HepG2 (cell line): ENCODE measurements around the gene PKLR. TPM values are rescaled to one million over a fixed set of nuclear protein-coding genes. Genes with fewer than 3 reads are reported as not detected.

ENCODE experiments used
- AGO2 ChIP-seq: fragments of 200-400 bp; formaldehyde crosslinking; optimal IDR thresholded peaks from 2 replicates; pipeline ENCODE3; 2017; ENCODE audit warnings: mild to moderate bottlenecking, low read depth, low read length, moderate library complexity
- ATF7-NPFF ChIP-seq: sonication (generic); formaldehyde crosslinking; IDR thresholded peaks from 2 replicates; pipeline ENCODE4 v1.8.1; 2023; ENCODE audit warnings: mild to moderate bottlenecking, low read depth, missing genetic modification reagents, moderate library complexity
- CEBPZ ChIP-seq: IDR thresholded peaks from 2 replicates; pipeline ENCODE4 v1.6.1; 2012; ENCODE audit warnings: low read length, improper control_type of control experiment
- CSRNP1 ChIP-seq: sonication (generic); formaldehyde crosslinking; IDR thresholded peaks from 2 replicates; pipeline ENCODE4 v1.8.1; 2023; ENCODE audit warnings: mild to moderate bottlenecking, missing genetic modification reagents
- ESRRA ChIP-seq: sonication (generic); formaldehyde crosslinking; IDR thresholded peaks from 2 replicates; pipeline ENCODE4 v1.5.1; 2020; ENCODE audit warnings: mild to moderate bottlenecking, low read depth, missing genetic modification reagents
- GATA4 ChIP-seq: sonication (generic); IDR thresholded peaks from 2 replicates; pipeline ENCODE4 v1.6.1; 2016; ENCODE audit warnings: antibody characterized with exemption, low read depth, borderline replicate concordance
- KDM2A ChIP-seq: sonication (generic); formaldehyde crosslinking; IDR thresholded peaks from 2 replicates; pipeline ENCODE4 v1.4.0; 2020; ENCODE audit warnings: low read depth, missing genetic modification reagents, borderline replicate concordance
- RBFOX2 ChIP-seq: fragments of 200-400 bp; formaldehyde crosslinking; IDR thresholded peaks from 2 replicates; pipeline ENCODE4 v1.6.1; 2017; ENCODE audit warnings: low read depth, mild to moderate bottlenecking, low read length
- RBM22 ChIP-seq: fragments of 200-400 bp; formaldehyde crosslinking; optimal IDR thresholded peaks from 2 replicates; pipeline ENCODE3; 2017; ENCODE audit warnings: mild to moderate bottlenecking, low read length, moderate library complexity
- SIN3A ChIP-seq: IDR thresholded peaks from 2 replicates; pipeline ENCODE4 v1.6.1; 2011; ENCODE audit warnings: low read depth, mild to moderate bottlenecking, control low read depth, low read length, borderline replicate concordance
- SOX13 ChIP-seq, 3 experiments: fragments of 450-650 bp in 1 of 3; sonication (generic) in 1 of 3; formaldehyde crosslinking in 1 of 3; IDR thresholded peaks in 2 of 3; conservative IDR thresholded peaks in 1 of 3; 2 replicates each; pipeline versions ENCODE4 v1.5.0 to v1.6.1; 2016 to 2020; ENCODE audit warnings: antibody characterized with exemption in 1 of 3, mild to moderate bottlenecking in 1 of 3, missing compliant biosample characterization in 1 of 3, missing genetic modification reagents in 1 of 3, moderate library complexity in 1 of 3
- TAF15 ChIP-seq: fragments of 200-400 bp; formaldehyde crosslinking; IDR thresholded peaks from one replicate; pipeline ENCODE4 v1.6.1; 2018; ENCODE audit warnings: mild to moderate bottlenecking, low read depth, low read length; ENCODE audit not compliant: poor library complexity, severe bottlenecking
- TSC22D2 ChIP-seq: sonication (generic); formaldehyde crosslinking; IDR thresholded peaks from 2 replicates; pipeline ENCODE4 v1.5.1; 2020; ENCODE audit warnings: missing genetic modification reagents, mild to moderate bottlenecking, borderline replicate concordance
- ZBTB33 ChIP-seq: sonication (generic); formaldehyde crosslinking; IDR thresholded peaks from 2 replicates; pipeline ENCODE4 v1.4.0; 2020; ENCODE audit warnings: missing genetic modification reagents
- ZFX ChIP-seq: sonication (generic); formaldehyde crosslinking; IDR thresholded peaks from 2 replicates; pipeline ENCODE4 v1.4.0; 2020; ENCODE audit warnings: mild to moderate bottlenecking, low read depth, missing genetic modification reagents, moderate library complexity
- ZNF296 ChIP-seq: sonication (generic); formaldehyde crosslinking; conservative IDR thresholded peaks from 2 replicates; pipeline ENCODE4 v1.5.0; 2020; ENCODE audit warnings: mild to moderate bottlenecking, missing genetic modification reagents
- ZNF768 ChIP-seq: sonication (generic); formaldehyde crosslinking; IDR thresholded peaks from 2 replicates; pipeline ENCODE4 v1.4.0; 2020; ENCODE audit warnings: missing genetic modification reagents
- ZSCAN5A ChIP-seq: sonication (generic); formaldehyde crosslinking; IDR thresholded peaks from 2 replicates; pipeline ENCODE4 v1.8.0; 2022; ENCODE audit warnings: mild to moderate bottlenecking, missing genetic modification reagents, borderline replicate concordance
- polyA plus RNA-seq, 8 experiments: library from polyadenylated mRNA; depleted of rRNA in 3 of 8; stranded (reverse) in 7 of 8; unstranded in 1 of 8; fragments of >200 nt; fragmentation: Illumina TruSeq in 4 of 8; extraction: Trizol in 4 of 8; gene quantifications; 2 replicates each; pipeline versions ENCODE4 v1.2.1 to v1.2.3, GENCODE V29; 2011 to 2016; ENCODE audit warnings: low read depth in 4 of 8, missing spikeins in 1 of 8, mixed read lengths in 1 of 8; ENCODE audit not compliant: insufficient read depth in 1 of 8
- total RNA-seq, 5 experiments: library from RNA; depleted of rRNA; stranded (reverse); fragments of >200 nt; fragmentation: Illumina TruSeq; extraction: Trizol; gene quantifications; 2 replicates each; pipeline ENCODE4 v1.2.3, GENCODE V29; 2016; ENCODE audit warnings: low read depth in 1 of 5

Gene PKLR
- total and polyA plus RNA-seq, 2 of the 13 experiments (the other 11 are each of a cell fraction or from before 2014, with no cell fraction given) = 10.3 to 29.3 TPM

- peak; percentile 37 for TF ChIP-seq KDM2A (CRISPR knock-in tag)
- peak; percentile 43; the same call in 1 of the 2 replicates for TF ChIP-seq ATF7-NPFF (CRISPR knock-in tag)
- peak; percentile 85 for TF ChIP-seq TAF15
- peak; percentile 76; the same call in 1 of the 2 replicates for TF ChIP-seq ZSCAN5A (CRISPR knock-in tag)
- TF ChIP-seq ZNF768 (CRISPR knock-in tag) = 0 out of 2 replicates have a peak, but pooled peaks have one; percentile 16
- no peak for TF ChIP-seq ESRRA (CRISPR knock-in tag)
- TF ChIP-seq TSC22D2 = no peak
- no peak for TF ChIP-seq GATA4
- TF ChIP-seq ZNF296 (CRISPR knock-in tag) = no peak
- 0 out of 2 replicates have a peak, but pooled peaks have one; percentile 18 for TF ChIP-seq ZBTB33 (CRISPR knock-in tag)
- TF ChIP-seq CEBPZ = no peak
- TF ChIP-seq SIN3A = peak; percentile 5; the same call in 1 of the 2 replicates
- peak; percentile 82 for TF ChIP-seq RBFOX2
- TF ChIP-seq CSRNP1 (CRISPR knock-in tag) = 0 out of 2 replicates have a peak, but pooled peaks have one; percentile 25
- peak; percentile 96 for TF ChIP-seq AGO2
- 0 out of 2 replicates have a peak, but pooled peaks have one; percentile 7 for TF ChIP-seq SOX13 (IDR thresholded peaks at IDR 0.05)
- TF ChIP-seq SOX13 (CRISPR knock-in tag; conservative IDR thresholded peaks at IDR 0.05 in 1 of 2, IDR thresholded peaks at IDR 0.05 in 1 of 2) = no peak
- TF ChIP-seq RBM22 = peak; percentile 89
- TF ChIP-seq ZFX = 0 out of 2 replicates have a peak, but pooled peaks have one; percentile 16
These were observed 19.7 kb upstream of the PKLR start, which contains the start of gene RUSC1 (continued) for GRCh38 chr1:155320661-155321617.
